ENCODE results near the gene ZNF700. TPM values are rescaled to one million over a fixed set of nuclear protein-coding genes. Genes with fewer than 3 reads are reported as not detected.
"Not testable (repeated sequence)": the region's sequence is repeated elsewhere in the genome, so short reads cannot be mapped to it uniquely, and the experiment has no call there.

Gene ZNF700
- total and polyA plus RNA-seq, 9 donors: 6.7 to 22.3 (median 12.2) TPM

- Histone ChIP-seq H3K27me3 (no peaks in the 10 kb centered on the region), H3K27ac (no peak overlapping the region), H3K36me3 (no peaks in the 10 kb centered on the region), H3K4me3 (no peak overlapping the region), H3K4me1 (ENCODE audit: insufficient read depth) (no peaks in the 10 kb centered on the region), H3K9me3 (no peaks in the 10 kb centered on the region)
- intact Hi-C loops (cut with DNase I): loop anchor here in 2 of 4 donors (5.0 kb wide), 2 partner anchors 105 to 260 kb away; partner anchors contain the start of gene ZNF20 (in 1 of the 2)
- 61 to 70% (median 62%) methylated on average over 2 of the region's 2 CpGs for whole genome bisulfite sequencing, 3 donors
- no peak for TF ChIP-seq EP300 (IDR thresholded peaks at IDR 0.05)
- TF ChIP-seq CTCF (IDR thresholded peaks at IDR 0.05): no peak
- TF ChIP-seq POLR2A (IDR thresholded peaks at IDR 0.05): no peak
- DNase-seq: no peak
These were observed 42.3 kb upstream of the ZNF700 start for GRCh38 chr19:11882606-11883005.

- Histone ChIP-seq H3K27me3 (no peaks in the 10 kb centered on the region), H3K4me3 (peak overlapping the region; percentile 84), H3K4me1 (ENCODE audit: insufficient read depth) (peaks cover 5% of the 10 kb centered on the region), H3K36me3 (no peaks in the 10 kb centered on the region), H3K9me3 (no peaks in the 10 kb centered on the region), H3K27ac (peak overlapping the region in 1 of 2 donors; percentile 75)
- intact Hi-C loops (cut with DNase I): loop anchor here in 1 of 4 donors (5.0 kb wide), 1 partner anchor 35 kb away; no protein-coding TSS in a partner anchor
- TF ChIP-seq CTCF (IDR thresholded peaks at IDR 0.05) (no peak), POLR2A (IDR thresholded peaks at IDR 0.05) (no peak), EP300 (IDR thresholded peaks at IDR 0.05) (no peak)
- WGBS, 3 donors: 13 to 26% (median 26%) methylated on average over 7 of the region's 7 CpGs
- no peak for DNase-seq
These were observed 37.7 kb upstream of the ZNF700 start for GRCh38 chr19:11887234-11887610.

- WGBS, 3 donors: 0 to 1% (median 1%) methylated on average over 50 to 56 of the region's 56 CpGs
These were observed 37.0 kb upstream of the ZNF700 start, which contains the start of gene ZNF69 for GRCh38 chr19:11887611-11888531. Gene ZNF69 (plus strand): TSS chr19:11887782. CDS start chr19:11887924, 142 bp downstream.

GRCh38 chr19:11889901-11890300, 35.0 kb upstream of the ZNF700 start:
- intact Hi-C loops (cut with DNase I): loop anchor here in 1 of 4 donors (5.0 kb wide), 1 partner anchor 32 kb away; no protein-coding TSS in a partner anchor
- H3K27me3 ChIP-seq; H3K9me3 ChIP-seq; H3K27ac ChIP-seq; H3K4me1 ChIP-seq (ENCODE audit: insufficient read depth); DNase-seq; H3K4me3 ChIP-seq; H3K36me3 ChIP-seq: not testable (repeated sequence)
- 6 to 17% (median 8%) methylated on average over 6 of the region's 6 CpGs for WGBS, 3 donors

More at GRCh38 chr19:11887611-11888531, 37.0 kb upstream of the ZNF700 start, which contains the start of gene ZNF69:
- intact Hi-C loops (cut with DNase I): loop anchor here in 1 of 4 donors (5.0 kb wide), 1 partner anchor 34 kb away; no protein-coding TSS in a partner anchor
- peak within 1 kb of the TSS; percentile 63 to 75 for H3K27ac ChIP-seq
- peak within 1 kb of the TSS; percentile 84 for H3K4me3 ChIP-seq
- no peaks in the 10 kb centered on the region for H3K9me3 ChIP-seq
- no peaks in the 10 kb centered on the region for H3K36me3 ChIP-seq
- peak; percentile 40 for TF ChIP-seq POLR2A (IDR thresholded peaks at IDR 0.05)
- no peak for TF ChIP-seq EP300 (IDR thresholded peaks at IDR 0.05)
- H3K27me3 ChIP-seq: no peaks in the 10 kb centered on the region
- peaks cover 5% of the 10 kb centered on the region for H3K4me1 ChIP-seq (ENCODE audit: insufficient read depth)
- DNase-seq: peak; percentile 83 to 89 (median 86)

- no peak overlapping the region for H3K4me3 ChIP-seq
- H3K27me3 ChIP-seq: no peaks in the 10 kb centered on the region
- H3K27ac ChIP-seq: no peak overlapping the region
- peaks cover 5% of the 10 kb centered on the region for H3K4me1 ChIP-seq (ENCODE audit: insufficient read depth)
- no peak for DNase-seq
- TF ChIP-seq EP300 (IDR thresholded peaks at IDR 0.05): no peak
- no peak for TF ChIP-seq CTCF (IDR thresholded peaks at IDR 0.05)
- no peak for TF ChIP-seq POLR2A (IDR thresholded peaks at IDR 0.05)
- intact Hi-C loops (cut with DNase I): no loop called here
- WGBS, 3 donors: 78 to 86% (median 80%) methylated on average over 5 of the region's 5 CpGs
- no peaks in the 10 kb centered on the region for H3K36me3 ChIP-seq
- no peaks in the 10 kb centered on the region for H3K9me3 ChIP-seq
These were observed 34.3 kb upstream of the ZNF700 start for GRCh38 chr19:11890634-11891033.
